K562 treated with DMSO at 1 percent for 4 hours (cell line): ENCODE measurements around the gene SPAG7. TPM values are rescaled to one million over a fixed set of nuclear protein-coding genes. Genes with fewer than 3 reads are reported as not detected.

Experiments
- total RNA-seq: library from RNA; unstranded; fragments of 300-600 nt; gene quantifications from 2 replicates; pipeline ENCODE4 v1.2.3, GENCODE V29; 2022; ENCODE audit not compliant: insufficient read depth

The SPAG7 gene
- total RNA-seq = 30.6 and 35.7 TPM in 2 replicates

GRCh38 chr17:4967539-4968485, at the start of gene SPAG7:
SPAG7 (minus strand) TSS chr17:4967817; CDS start chr17:4967804, 13 bp downstream.

GRCh38 chr17:4997302-4998026, 29.8 kb upstream of the SPAG7 start, which contains the start of the genes INCA1 and KIF1C:
INCA1 (minus strand) TSS chr17:4997522; CDS start chr17:4994437, 3,085 bp downstream.
KIF1C (plus strand) TSS chr17:4997950; CDS start chr17:5000247, 2,297 bp downstream.

GRCh38 chr17:4986951-4987766, 19.5 kb upstream of the SPAG7 start, which contains the start of gene CAMTA2:
CAMTA2 (minus strand) TSS chr17:4987675; CDS start chr17:4986222, 1,453 bp downstream.

GRCh38 chr17:4950746-4951204, 16.8 kb downstream of the SPAG7 start, which contains the start of gene ENO3:
ENO3 (plus strand) TSS chr17:4951119; CDS start chr17:4951830, 711 bp downstream.

GRCh38 chr17:4948166-4948930, 19.3 kb downstream of the SPAG7 start, which contains the start of gene PFN1:
PFN1 (minus strand) TSS chr17:4948530; CDS start chr17:4948394, 136 bp downstream.

GRCh38 chr17:4939796-4940554, 27.6 kb downstream of the SPAG7 start, which contains the start of the genes RNF167 and SLC25A11:
RNF167 (plus strand) TSS chr17:4940268; CDS start chr17:4940910, 642 bp downstream.
SLC25A11 (minus strand) TSS chr17:4940046; CDS start chr17:4939910, 136 bp downstream.

GRCh38 chr17:4931963-4932362, 35.7 kb downstream of the SPAG7 start, which contains the start of gene GP1BA:
GP1BA (plus strand) TSS chr17:4932277; CDS start chr17:4932605, 328 bp downstream.

Other genes starting within 250 kb of the SPAG7 start
- 4.9 and 10.5 TPM in 2 replicates for gene MED11, start 236.4 kb downstream of the SPAG7 start, total RNA-seq
- not detected in 2 replicates for gene ZMYND15, start 228.0 kb downstream of the SPAG7 start, total RNA-seq
- gene CXCL16, start 227.9 kb downstream of the SPAG7 start, total RNA-seq = not detected in 2 replicates
- not detected in 2 replicates for gene TM4SF5, start 195.9 kb downstream of the SPAG7 start, total RNA-seq
- not detected in 2 replicates for gene VMO1, start 181.5 kb downstream of the SPAG7 start, total RNA-seq
- 1.6 TPM in 1 of 2 replicates, not detected in the other for gene GLTPD2, start 178.9 kb downstream of the SPAG7 start, total RNA-seq
- gene PSMB6, start 171.7 kb downstream of the SPAG7 start, total RNA-seq = 139 and 156 TPM in 2 replicates
- gene PLD2, start 160.7 kb downstream of the SPAG7 start, total RNA-seq = 4.0 and 14.9 TPM in 2 replicates
- 22.4 and 27.5 TPM in 2 replicates for gene MINK1, start 134.5 kb downstream of the SPAG7 start, total RNA-seq
- gene C17orf107, start 68.3 kb downstream of the SPAG7 start, total RNA-seq = 0.50 and 0.97 TPM in 2 replicates
- not detected in 2 replicates for gene CHRNE, start 64.7 kb downstream of the SPAG7 start, total RNA-seq
- gene GP1BA, start 35.5 kb downstream of the SPAG7 start, total RNA-seq = 0.71 TPM in 1 of 2 replicates, not detected in the other
- 45.8 and 50.8 TPM in 2 replicates for gene SLC25A11, start 27.8 kb downstream of the SPAG7 start, total RNA-seq
- gene RNF167, start 27.5 kb downstream of the SPAG7 start, total RNA-seq = 36.9 and 40.4 TPM in 2 replicates
- gene PFN1, start 19.3 kb downstream of the SPAG7 start, total RNA-seq = 558 and 653 TPM in 2 replicates
- gene ENO3, start 16.7 kb downstream of the SPAG7 start, total RNA-seq = 19.1 and 33.4 TPM in 2 replicates
- gene CAMTA2, start 19.9 kb upstream of the SPAG7 start, total RNA-seq = 17.0 and 18.7 TPM in 2 replicates
- gene INCA1, start 29.7 kb upstream of the SPAG7 start, total RNA-seq = not detected in 2 replicates
- 10.5 and 12.7 TPM in 2 replicates for gene KIF1C, start 30.1 kb upstream of the SPAG7 start, total RNA-seq
- not detected in 2 replicates for gene SLC52A1, start 67.6 kb upstream of the SPAG7 start, total RNA-seq
- not detected in 2 replicates for gene ZFP3, start 110.7 kb upstream of the SPAG7 start, total RNA-seq
- gene ZNF232, start 144.1 kb upstream of the SPAG7 start, total RNA-seq = 4.0 TPM in 2 replicates
- gene USP6, start 148.2 kb upstream of the SPAG7 start, total RNA-seq = not detected in 2 replicates
- gene ZNF594, start 224.1 kb upstream of the SPAG7 start, total RNA-seq = 3.5 and 4.2 TPM in 2 replicates